GM21423 (cell line): ENCODE results near the gene ZNF735.
"Not testable (repeated sequence)": the region's sequence is repeated elsewhere in the genome, so short reads cannot be mapped to it uniquely, and the experiment has no call there.

Source experiments
- ATAC-seq: cut with Tn5 transposase; IDR thresholded peaks from one replicate; pipeline ENCODE4 v1.9.1; 2021; ENCODE audit warnings: mild to moderate bottlenecking, moderate library complexity; ENCODE audit not compliant: unreplicated experiment

ZNF735 gene

GRCh38 chr7:64206903-64207302 lies at the start of gene ZNF735:
Gene ZNF735, plus strand, starts transcription at chr7:64207203. Its CDS starts 0 bp downstream, at chr7:64207203.
- no peak for ATAC-seq

GRCh38 chr7:64170974-64171373 lies 36.0 kb upstream of the ZNF735 start:
- ATAC-seq, result not testable (repeated sequence)

GRCh38 chr7:64174328-64174727 lies 32.7 kb upstream of the ZNF735 start:
- ATAC-seq, result no peak

- ATAC-seq, result no peak
Measured at GRCh38 chr7:64174941-64175340, 32.1 kb upstream of the ZNF735 start.

GRCh38 chr7:64180989-64181388 lies 26.0 kb upstream of the ZNF735 start:
- ATAC-seq, result no peak

- ATAC-seq, result no peak
Measured at GRCh38 chr7:64181586-64181985, 25.4 kb upstream of the ZNF735 start.

GRCh38 chr7:64182036-64182790 lies 24.8 kb upstream of the ZNF735 start:
- ATAC-seq, result no peak

- ATAC-seq, result no peak
Measured at GRCh38 chr7:64183126-64183742, 23.8 kb upstream of the ZNF735 start.

GRCh38 chr7:64183827-64184372 lies 23.1 kb upstream of the ZNF735 start:
- ATAC-seq, result no peak

GRCh38 chr7:64184376-64184775 lies 22.6 kb upstream of the ZNF735 start:
- no peak for ATAC-seq

GRCh38 chr7:64187408-64187807 lies 19.6 kb upstream of the ZNF735 start:
- ATAC-seq, result no peak

- ATAC-seq, result no peak
Measured at GRCh38 chr7:64192148-64192704, 14.8 kb upstream of the ZNF735 start.

GRCh38 chr7:64192775-64193174 lies 14.2 kb upstream of the ZNF735 start:
- no peak for ATAC-seq

GRCh38 chr7:64219710-64220298 lies 12.8 kb downstream of the ZNF735 start:
- not testable (repeated sequence) for ATAC-seq

- ATAC-seq, result no peak
Measured at GRCh38 chr7:64223366-64223765, 16.4 kb downstream of the ZNF735 start.

- not testable (repeated sequence) for ATAC-seq
Measured at GRCh38 chr7:64228174-64228573, 21.2 kb downstream of the ZNF735 start, which contains the start of gene ZNF679. Gene ZNF679, plus strand, starts transcription at chr7:64228474. Its CDS starts 20,644 bp downstream, at chr7:64249118.

GRCh38 chr7:64266341-64266919 lies 59.4 kb downstream of the ZNF735 start:
- no peak for ATAC-seq
